HS-27A (cell line): ENCODE results near the gene AHR.
A peak's percentile ranks its signal among the peaks of the same experiment; 100 is the strongest.

Experiments used
- DNase-seq: peaks from one replicate; pipeline ENCODE4 v3.0.0-alpha.2; 2012; ENCODE audit warnings: low read depth, missing footprints

AHR gene

DNA sequence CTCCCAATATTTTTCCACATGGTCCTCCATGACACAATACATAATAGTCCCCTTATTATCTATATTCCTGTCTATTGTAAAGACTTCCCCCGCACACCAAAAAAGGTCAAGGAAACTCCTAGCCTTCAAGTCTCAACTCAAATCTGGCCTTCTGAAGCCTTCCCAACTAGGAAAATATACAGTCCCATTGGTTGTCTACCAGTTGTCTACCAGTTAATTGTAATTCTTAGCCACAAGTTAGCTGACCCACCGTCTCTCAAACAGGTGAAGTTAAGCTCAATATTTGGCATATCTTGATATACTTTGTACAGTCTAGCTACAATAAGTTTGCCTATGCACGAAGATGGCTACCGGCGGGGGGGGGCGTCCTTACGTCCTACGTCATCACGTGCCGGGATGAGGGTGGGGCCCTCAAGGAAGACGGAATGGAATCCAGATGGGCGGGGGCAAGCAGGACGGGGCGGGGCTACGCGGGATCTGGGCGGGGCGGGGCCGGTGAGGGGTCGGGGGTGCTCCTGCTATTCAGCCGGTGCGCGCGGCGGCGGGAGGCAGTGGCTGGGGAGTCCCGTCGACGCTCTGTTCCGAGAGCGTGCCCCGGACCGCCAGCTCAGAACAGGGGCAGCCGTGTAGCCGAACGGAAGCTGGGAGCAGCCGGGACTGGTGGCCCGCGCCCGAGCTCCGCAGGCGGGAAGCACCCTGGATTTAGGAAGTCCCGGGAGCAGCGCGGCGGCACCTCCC is at the start of gene AHR:
AHR (plus strand) TSS at position 551 of the 738 bp plus-strand sequence. CDS start 613 bp downstream, outside the sequence.
- peak; percentile 67 for DNase-seq

DNA sequence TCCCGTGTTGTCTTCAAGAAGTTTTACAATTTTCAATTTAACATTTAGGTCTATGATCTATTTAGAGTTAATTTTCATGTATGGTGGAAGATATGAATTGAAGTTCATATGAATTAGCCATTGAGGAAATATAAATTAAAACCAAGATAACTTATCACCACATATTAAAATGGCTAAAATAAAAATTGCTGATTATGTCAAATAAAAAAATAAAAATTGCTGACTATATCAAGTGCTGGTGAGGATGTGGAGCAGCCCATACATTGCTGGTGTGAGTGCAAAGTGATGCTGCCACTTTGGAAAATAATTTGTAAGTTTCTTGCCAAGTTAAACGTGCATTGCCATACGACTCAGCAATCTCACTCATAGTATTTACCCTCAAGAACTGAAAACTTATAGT is 44.6 kb upstream of the AHR start:
- no peak for DNase-seq

DNA sequence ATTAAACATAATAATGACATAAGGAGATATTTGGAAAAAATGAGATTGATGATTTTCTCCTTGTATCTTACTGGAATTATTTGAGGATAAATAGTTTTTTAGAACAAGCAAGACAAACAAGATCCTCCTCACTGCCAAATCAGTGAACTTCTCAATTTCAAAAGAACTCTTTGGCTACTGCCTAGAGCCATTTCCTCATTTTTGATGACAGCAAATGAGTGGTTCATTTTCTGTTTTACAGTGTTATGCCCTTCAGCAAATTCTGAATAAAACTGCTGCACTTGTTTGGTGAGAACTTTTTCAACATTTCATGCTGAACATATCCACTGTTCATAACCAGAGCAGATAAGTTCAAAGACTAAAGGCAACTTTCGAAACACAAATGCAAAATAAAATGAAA is 42.5 kb upstream of the AHR start:
- DNase-seq: no peak

DNA sequence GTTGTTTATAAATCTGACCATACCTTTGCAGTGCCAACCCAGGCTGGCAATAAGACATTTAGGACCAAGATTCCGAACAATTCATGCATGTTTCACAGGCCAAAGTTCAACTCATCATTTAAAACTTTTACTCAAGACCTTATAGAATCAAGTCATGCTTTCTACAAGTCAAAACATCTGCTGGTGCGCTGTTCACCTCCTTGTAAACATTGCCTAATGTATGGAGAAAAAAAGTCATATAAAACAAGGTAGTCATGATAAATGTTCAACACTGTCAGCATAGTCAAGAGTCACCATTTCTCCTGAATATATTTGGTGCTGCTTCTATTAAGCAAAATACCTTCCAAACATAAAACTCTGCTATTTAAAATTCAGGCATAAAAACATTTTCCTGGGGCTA is 42.1 kb upstream of the AHR start:
- DNase-seq: no peak

DNA sequence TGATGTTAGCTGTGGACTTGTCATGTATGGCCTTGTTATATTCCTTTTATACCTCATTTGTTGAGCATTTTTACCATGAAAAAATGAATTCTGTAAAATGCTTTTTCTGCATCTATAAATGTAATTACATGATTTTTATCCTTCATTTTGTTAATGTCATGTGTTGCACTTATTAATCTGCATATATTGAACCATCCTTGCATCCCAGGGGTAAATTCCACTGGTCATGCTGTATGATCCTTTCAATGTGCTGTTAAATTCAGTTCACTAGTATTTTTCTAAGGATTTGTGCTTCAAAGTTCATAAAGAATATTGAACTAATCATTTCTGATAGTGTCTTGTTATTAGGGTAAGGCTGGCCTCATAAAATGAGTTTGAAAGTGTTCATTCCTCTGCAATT is 31.9 kb upstream of the AHR start:
- DNase-seq: no peak

DNA sequence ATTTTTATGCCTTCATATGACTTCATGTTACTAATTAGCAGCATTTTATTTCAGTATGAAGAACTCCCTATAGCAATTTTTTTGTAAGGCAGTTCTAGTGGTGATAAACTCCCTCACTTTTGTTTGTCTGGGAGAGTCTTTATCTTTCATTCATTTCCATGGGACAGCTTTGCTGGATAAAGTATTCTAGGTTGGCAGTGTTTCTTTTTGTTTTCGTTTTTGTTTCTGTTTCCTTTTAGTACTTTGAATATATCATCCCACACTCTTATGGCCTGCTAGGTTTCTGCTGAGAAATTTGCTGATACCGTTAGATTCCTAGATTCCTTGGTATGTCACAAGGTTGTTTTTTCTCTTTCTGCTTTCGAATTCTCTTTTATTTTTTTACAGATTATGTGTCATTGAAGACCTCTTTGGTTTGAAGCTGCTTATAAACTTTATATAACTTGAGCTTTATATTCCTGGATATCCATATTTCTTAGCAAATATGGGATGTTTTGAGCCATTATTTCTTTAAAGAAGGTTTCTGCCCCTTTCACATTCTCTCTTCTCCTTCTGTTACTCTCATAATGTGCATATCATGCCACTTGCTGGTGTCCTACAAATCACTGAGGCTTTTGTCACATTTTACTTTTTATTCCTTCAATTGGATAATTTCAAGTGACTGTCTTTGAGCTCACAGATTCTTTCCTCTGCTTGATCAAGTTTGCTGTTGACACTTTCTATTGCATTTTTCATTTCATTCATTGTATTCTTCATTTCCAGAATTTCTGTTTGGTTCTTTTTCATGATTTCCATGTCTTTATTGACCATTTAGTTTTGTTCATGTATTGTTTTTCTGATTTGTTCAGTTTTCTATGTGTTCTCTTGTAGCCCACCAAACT is 28.9 kb upstream of the AHR start:
- no peak for DNase-seq

DNA sequence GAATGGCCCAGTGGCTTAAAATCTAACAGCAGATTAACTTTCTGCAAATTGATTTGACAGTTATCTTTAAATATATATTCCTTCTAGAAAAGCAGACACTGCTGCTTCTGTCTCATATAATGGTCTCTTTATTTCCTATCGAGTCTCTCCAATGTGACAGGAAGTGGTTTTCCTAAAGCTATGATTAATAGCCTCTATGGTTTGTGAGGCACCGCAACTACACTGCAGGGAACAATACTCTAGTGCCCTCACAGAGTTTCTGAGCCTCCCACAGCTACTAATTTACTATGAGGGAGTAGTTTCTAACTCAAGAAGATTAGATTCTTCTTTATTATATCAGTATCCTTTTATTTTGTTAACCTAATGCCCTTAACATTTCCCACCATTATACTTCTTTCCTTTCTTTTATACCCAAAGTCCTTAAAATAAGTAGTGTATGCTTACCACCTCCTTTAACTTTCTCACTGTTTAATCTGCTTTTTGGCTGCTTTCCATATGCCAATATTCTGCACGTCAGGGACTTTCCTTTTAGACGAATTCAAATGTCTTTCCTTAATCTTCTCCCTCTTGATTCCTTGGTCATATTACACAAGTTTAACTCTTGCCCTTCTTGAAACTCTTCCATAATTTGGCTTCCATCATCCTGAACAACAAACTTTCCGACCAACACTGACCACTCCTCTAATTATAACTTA is 23.8 kb upstream of the AHR start:
- no peak for DNase-seq

DNA sequence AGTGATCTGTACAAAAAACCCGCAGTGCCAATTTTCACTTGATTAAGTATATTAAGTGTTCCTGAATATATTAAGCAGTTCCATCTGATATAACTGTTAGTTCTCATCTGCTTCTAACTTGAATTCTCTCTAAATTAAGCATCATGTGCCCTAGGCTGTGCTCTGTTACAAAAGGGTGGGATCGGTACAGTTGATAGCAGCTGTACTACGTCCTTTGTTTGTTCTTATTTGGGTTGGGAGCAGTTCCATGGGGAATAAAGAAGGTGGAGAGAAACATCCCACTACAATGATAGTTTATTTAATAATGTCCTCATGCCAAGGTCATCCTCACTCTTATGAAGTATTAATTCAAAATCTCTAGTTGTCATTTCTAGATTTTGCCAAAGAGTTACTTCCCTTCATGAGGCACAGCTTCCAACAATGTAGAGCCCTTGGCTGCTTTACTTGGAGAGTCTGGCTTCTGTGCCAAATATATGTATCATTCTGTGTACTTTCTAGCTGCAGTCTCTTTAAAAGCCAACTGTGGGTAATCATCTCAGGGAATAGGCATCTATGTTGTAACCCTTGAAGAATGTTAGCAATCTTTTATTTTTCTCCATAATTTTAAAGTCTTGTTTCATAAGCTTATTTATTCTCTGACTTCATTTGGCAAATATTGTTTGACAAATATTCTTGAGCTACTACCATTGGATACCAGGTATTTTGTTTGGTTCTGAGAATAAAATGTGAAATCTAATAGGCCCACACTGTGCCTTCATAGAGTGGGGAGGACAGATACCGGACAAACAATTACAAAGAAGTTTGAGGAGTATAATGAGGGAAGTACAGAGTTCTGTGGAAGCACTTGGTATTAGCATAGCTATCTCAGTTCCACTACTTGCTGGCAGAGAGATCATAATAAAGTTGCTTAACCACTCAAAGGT is 22.4 kb upstream of the AHR start:
- peak; percentile 73 for DNase-seq

DNA sequence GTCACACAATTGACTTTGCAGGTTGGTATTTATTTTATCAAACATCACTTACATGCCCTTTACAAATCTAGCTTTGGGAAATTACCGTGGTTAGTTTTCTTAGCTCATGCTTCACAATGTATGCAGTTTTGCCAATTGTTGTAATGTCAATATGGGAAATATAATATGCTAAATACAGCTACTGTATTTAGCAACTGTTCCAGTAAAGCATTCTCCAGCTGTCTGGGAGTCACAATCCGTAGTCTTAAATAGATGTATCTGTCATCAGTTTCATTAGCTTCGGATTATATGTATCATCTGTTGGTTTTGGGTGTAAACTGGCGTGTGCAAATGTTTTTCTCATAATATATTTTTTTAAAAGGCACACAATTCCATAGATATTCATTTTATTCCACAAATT is 19.4 kb upstream of the AHR start:
- no peak for DNase-seq

DNA sequence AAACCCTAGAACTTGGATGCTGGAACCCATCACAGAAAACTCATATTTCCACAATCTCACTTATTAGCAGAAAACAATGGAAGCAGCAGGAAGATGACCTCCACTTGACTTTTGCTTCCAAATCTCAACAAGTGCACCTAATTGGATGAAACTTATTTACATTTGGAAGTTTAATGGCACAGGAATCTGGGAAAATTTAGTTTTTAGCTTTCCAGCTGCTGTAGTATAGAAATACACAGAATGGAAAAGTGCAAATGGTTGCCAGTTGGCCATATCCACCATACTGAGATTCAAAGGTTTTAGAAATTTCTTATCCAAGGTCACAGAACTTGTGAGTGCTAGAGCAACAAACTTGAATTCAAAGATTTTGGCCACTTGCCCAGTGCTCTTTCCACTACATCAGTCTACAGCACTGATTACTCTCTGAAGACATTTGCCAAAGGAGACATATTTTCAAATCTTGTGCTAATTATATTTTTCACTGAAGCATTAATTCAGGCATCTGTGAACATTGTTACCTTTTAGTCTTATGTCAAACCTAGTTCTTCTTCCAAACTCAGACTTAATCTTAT is 9.3 kb upstream of the AHR start:
- DNase-seq: no peak

DNA sequence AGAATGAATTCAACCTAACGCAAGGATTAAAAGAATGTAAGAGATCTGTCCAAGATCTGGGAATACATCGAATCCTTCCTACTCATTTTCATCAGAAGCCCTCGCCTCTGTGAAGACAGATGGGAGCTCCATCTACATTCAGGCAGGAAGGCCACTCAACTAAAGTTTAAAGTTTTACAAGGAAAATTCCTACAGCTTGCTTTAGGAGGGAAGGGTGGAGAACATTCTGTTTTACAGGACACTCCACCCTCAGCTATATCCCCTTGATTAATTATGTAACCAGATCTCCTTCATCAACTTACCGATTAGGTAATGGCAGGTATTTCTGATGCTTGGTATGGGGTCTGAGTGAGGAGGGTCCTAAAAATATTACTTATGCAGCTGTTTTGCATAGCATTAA is 5.6 kb upstream of the AHR start:
- DNase-seq: no peak

DNA sequence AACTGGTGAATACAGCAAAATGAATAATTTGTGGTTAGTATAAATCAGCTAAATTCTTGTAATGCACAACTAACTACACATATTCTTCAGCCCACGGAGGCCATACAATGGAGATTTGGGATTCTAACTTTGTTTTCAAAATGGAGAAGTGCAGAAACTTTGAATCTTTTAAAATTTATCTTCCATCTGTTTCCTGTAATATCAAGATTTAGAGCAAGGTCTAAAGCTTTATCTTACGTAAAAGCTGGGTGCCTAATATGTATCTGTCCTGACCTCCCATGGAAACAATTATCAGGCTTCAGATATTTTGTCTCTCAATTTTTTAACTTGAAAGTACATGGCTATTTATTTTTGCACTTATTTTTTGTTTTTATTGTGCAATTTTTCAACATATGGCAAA is 5.0 kb upstream of the AHR start:
- DNase-seq: no peak

DNA sequence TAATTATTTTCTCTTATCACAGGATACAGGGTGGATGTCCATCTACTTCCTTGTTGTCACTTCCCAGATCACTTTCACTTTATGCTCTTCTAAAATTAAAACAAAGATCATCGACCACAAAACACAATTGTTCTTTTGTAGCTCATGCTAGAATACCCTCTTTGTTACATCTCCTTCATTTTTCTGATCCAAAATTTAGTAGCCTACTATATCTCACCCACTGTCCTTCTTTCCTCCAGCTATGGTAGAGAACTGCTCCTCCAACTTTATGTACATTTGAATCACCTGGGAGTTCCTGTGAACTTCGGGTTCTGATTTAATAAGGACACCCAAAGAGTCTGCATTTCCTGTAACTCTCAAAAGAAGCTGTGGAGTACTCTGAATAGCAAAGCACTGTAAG is 1.2 kb upstream of the AHR start:
- DNase-seq: no peak

DNA sequence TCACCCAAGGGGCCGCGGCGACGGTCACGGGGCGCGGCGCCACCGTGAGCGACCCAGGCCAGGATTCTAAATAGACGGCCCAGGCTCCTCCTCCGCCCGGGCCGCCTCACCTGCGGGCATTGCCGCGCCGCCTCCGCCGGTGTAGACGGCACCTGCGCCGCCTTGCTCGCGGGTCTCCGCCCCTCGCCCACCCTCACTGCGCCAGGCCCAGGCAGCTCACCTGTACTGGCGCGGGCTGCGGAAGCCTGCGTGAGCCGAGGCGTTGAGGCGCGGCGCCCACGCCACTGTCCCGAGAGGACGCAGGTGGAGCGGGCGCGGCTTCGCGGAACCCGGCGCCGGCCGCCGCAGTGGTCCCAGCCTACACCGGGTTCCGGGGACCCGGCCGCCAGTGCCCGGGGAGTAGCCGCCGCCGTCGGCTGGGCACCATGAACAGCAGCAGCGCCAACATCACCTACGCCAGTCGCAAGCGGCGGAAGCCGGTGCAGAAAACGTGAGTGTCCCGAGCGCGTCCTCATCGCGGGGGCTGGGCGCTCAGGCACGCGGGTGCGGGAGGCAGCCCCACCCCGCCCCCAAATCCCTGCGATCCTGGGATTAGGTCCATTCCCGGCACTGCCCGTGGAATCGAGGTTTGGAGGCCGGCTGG is 509 bp downstream of the AHR start:
- DNase-seq: no peak

DNA sequence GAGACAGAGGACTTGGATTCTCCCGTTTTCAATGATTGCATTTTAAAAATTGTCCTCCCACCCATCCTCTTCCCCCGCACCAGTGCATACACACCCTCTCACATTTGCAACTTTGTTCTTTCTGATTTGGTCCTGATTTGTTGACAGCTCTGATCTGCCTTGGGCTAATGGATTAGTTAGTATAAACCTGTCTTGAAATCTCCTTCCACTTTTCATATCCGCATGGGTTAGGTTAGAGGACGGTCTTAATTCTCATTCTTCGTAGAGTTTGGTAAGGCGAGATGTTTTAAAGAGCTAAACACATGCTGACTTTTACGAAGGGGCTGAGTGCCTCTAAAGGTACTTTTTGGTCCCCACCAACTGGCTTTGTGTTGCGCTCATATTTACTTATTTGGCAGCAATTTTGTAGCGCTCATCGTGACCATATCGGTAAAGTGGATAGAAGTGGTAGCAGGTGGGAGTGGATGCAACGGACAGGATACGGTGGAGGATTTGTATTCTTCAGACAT is 1.1 kb downstream of the AHR start:
- no peak for DNase-seq

DNA sequence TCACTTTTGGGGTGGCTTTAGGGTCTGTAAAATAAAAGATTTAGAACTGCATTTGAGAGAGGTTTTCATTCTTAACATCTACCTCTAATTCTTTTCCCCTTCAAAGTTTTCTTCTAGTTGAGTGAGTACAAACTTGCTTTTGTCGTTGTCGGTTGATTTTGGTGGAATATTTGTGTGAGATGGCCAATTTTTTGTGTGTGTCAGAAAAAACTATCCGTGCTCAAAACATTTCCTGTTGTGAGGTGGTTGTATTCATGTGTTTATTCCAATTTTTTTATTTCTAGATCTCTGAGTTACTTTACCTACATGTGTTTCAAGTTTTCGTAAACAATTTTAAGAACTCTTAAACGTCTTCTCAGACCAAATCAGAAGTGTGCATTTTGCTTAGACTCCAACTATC is 1.6 kb downstream of the AHR start:
- no peak for DNase-seq

DNA sequence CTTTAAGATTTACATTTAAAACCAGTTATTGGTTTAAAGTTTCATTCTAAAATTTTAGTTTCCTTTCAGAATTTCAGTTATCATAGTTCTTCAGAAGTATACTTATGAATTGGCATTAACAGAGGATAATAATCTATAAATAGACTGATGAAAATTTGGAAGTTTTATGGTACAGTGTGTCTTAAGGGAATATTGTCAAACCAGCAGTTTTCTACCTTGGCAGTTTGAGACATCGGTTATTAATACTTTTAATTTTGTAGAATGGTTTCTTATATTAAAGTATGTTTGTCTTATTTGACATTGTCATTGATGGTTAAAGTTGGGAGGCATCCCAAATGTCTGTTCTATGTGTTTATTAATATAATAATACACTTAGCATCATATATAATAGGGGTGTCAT is 2.0 kb downstream of the AHR start:
- DNase-seq: no peak

DNA sequence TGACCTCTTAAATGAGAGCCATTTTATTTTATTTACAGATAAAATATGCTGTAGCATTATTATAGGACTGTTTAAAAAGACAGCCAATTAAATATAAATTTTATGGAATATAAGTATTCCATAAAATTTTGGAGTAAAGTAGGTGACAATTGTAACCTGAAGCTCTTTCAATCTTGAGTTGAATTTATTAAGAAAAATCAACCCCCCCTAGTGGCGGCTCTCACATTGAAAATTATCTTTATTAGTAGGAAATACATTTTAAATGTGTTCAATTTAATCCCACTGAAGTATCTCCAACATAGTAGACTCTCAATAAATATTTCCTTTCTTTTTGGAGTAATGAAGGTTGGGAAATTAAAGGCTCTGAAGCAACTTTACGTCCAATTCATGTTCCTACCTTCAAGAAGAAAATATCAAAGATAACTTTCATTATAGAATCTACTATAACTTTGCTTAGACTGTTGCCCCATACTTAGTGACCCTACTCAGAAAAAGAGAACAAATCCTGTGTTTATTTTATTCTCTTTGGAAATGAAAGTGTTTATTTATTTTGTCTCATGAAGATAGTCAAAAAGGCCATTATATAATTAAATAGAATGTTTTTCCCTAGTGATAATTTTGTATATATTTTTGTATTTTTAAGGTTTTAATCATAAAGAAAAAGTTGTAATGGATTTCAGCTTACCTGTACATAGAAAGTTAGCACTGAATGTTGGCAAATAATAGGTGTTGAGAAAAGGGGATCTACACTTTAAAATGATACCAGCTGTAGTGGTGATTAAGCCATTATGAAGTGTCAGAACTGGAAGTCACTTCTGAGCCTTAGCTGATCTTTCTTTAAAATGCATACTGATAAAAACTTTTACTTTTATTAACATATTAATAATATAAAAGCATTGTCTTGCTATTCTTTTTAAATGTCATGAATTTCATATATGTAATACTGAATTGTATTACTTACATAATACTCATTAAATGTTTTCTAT is 3.3 kb downstream of the AHR start:
- DNase-seq: no peak

DNA sequence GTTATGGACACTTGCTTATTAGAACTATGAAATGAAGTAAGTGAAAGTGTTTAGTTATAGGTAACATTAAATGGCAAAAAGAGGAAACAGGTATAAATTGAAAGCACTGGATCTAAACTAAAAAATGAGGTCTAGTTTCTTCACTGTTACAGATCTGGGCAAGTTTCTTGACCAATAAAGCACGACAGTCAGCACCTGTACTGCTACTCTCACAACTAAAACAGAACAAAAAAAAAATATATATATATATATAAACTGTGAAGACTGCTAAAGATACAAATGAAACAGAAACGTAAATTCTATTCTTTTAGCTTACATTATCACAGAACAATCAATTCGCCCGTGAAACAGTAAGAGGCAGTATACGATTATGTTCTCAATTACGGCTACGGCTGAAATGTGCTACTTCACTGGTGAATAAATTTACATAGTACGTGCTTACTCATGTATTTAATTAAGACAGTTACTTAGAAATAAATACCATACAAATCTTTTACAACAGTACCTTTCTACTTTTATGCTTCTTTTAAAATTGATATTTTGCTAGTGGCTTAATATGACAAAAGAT is 4.2 kb downstream of the AHR start:
- DNase-seq: no peak
